Vagina (tissue), 2 donors: ENCODE data around the gene CCDC57. TPM values are rescaled to one million over a fixed set of nuclear protein-coding genes. Genes with fewer than 3 reads are reported as not detected.

Experiments
- DNase-seq, 2 donors: peaks; one replicate each; pipeline ENCODE4 v3.0.0-alpha.2; 2017; ENCODE audit errors: extremely low spot score in 2 of 2
- H3K27ac ChIP-seq: fragments of 200-600 bp; sonication (generic); one replicate; pipeline ENCODE4 v1.5.1; 2019
- H3K27me3 ChIP-seq: fragments of 200-600 bp; sonication (generic); one replicate; pipeline ENCODE4 v1.5.1; 2019
- H3K36me3 ChIP-seq, 2 donors: fragments of 200-600 bp; sonication (generic); one replicate each; pipeline ENCODE4 v1.5.1; 2017 to 2019
- H3K4me1 ChIP-seq: fragments of 200-600 bp; sonication (generic); one replicate; pipeline ENCODE4 v1.5.1; 2019
- H3K4me3 ChIP-seq, 2 donors: fragments of 200-600 bp; sonication (generic); 1 replicate in 1 of 2; 2 replicates in 1 of 2; pipeline ENCODE4 v1.5.1; 2016 to 2019
- H3K9me3 ChIP-seq: fragments of 200-600 bp; sonication (generic); one replicate; pipeline ENCODE4 v1.5.1; 2019
- CTCF ChIP-seq, 3 experiments: fragments of 450-650 bp in 2 of 3; fragments of 200-600 bp in 1 of 3; sonication (generic) in 1 of 3; IDR thresholded peaks; one replicate each; pipeline ENCODE4 v1.5.1; 2017 to 2019; ENCODE audit warnings: antibody characterized with exemption in 3 of 3, mild to moderate bottlenecking in 2 of 3, moderate library complexity in 2 of 3
- POLR2A ChIP-seq, 2 donors: fragments of 450-650 bp; IDR thresholded peaks; one replicate each; pipeline ENCODE4 v1.6.1; 2017; ENCODE audit warnings: antibody characterized with exemption in 2 of 2, mild to moderate bottlenecking in 2 of 2, moderate library complexity in 2 of 2
- POLR2AphosphoS5 ChIP-seq, 2 donors: sonication (generic); formaldehyde crosslinking; IDR thresholded peaks; one replicate each; pipeline ENCODE4 v1.9.0; 2017; ENCODE audit warnings: antibody characterized with exemption in 2 of 2, mild to moderate bottlenecking in 2 of 2, low read depth in 1 of 2; ENCODE audit not compliant: insufficient read depth in 1 of 2
- intact Hi-C: fragments of 100-400 bp; cut with DNase I; formaldehyde crosslinking; loops from one replicate; pipeline ENCODE4 v1.15.1; 2023
- total RNA-seq: library from RNA; depleted of rRNA; stranded (reverse); fragments of >200 nt; gene quantifications from one replicate; pipeline ENCODE4 v1.2.3, GENCODE V29; 2016

The CCDC57 gene
- total RNA-seq, 1 donor from 2014 or later, result 26.5 TPM

GRCh38 chr17:82187500-82187899, 25.1 kb downstream of the CCDC57 start:
- H3K9me3 ChIP-seq, result no peaks in the 10 kb centered on the region
- no peak overlapping the region for H3K27ac ChIP-seq
- intact Hi-C loops, result no loop called here
- H3K36me3 ChIP-seq, result peaks cover 0 to 23% of the 10 kb centered on the region in 2 donors
- no peak overlapping the region for H3K4me3 ChIP-seq
- TF ChIP-seq POLR2AphosphoS5 (IDR thresholded peaks at IDR 0.05; ENCODE audit: insufficient read depth in 1 of 2, low read depth in 1 of 2), result no peak
- no peak for TF ChIP-seq POLR2A (IDR thresholded peaks at IDR 0.05)
- TF ChIP-seq CTCF (IDR thresholded peaks at IDR 0.05), result no peak
- no peak for DNase-seq
- no peaks in the 10 kb centered on the region for H3K4me1 ChIP-seq
- H3K27me3 ChIP-seq, result no peaks in the 10 kb centered on the region

- peaks cover 0 to 15% of the 10 kb centered on the region in 2 donors for H3K36me3 ChIP-seq
- TF ChIP-seq POLR2A (IDR thresholded peaks at IDR 0.05) (no peak), POLR2AphosphoS5 (IDR thresholded peaks at IDR 0.05; ENCODE audit: insufficient read depth in 1 of 2, low read depth in 1 of 2) (no peak), CTCF (IDR thresholded peaks at IDR 0.05) (no peak)
- intact Hi-C loops, result no loop called here
Measured at GRCh38 chr17:82186221-82186620, 26.4 kb downstream of the CCDC57 start.

GRCh38 chr17:82184761-82185160, 27.9 kb downstream of the CCDC57 start:
- TF ChIP-seq POLR2A (IDR thresholded peaks at IDR 0.05) (no peak), CTCF (IDR thresholded peaks at IDR 0.05) (no peak), POLR2AphosphoS5 (IDR thresholded peaks at IDR 0.05; ENCODE audit: insufficient read depth in 1 of 2, low read depth in 1 of 2) (no peak)
- H3K9me3 ChIP-seq, result no peaks in the 10 kb centered on the region
- no peaks in the 10 kb centered on the region for H3K27me3 ChIP-seq
- H3K4me1 ChIP-seq, result no peaks in the 10 kb centered on the region
- intact Hi-C loops, result no loop called here
- DNase-seq, result no peak
- peaks cover 0 to 15% of the 10 kb centered on the region in 2 donors for H3K36me3 ChIP-seq
- H3K4me3 ChIP-seq, result no peak overlapping the region
- no peak overlapping the region for H3K27ac ChIP-seq

More at GRCh38 chr17:82186221-82186620, 26.4 kb downstream of the CCDC57 start:
- no peak overlapping the region for H3K4me3 ChIP-seq
- H3K27me3 ChIP-seq, result no peaks in the 10 kb centered on the region
- H3K27ac ChIP-seq, result no peak overlapping the region
- DNase-seq, result no peak
- H3K4me1 ChIP-seq, result no peaks in the 10 kb centered on the region
- no peaks in the 10 kb centered on the region for H3K9me3 ChIP-seq

- Histone ChIP-seq H3K9me3 (no peaks in the 10 kb centered on the region), H3K4me3 (no peak overlapping the region), H3K27me3 (no peaks in the 10 kb centered on the region), H3K27ac (no peak overlapping the region), H3K36me3 (peaks cover 0 to 15% of the 10 kb centered on the region in 2 donors), H3K4me1 (no peaks in the 10 kb centered on the region)
- DNase-seq, result no peak
- no peak for TF ChIP-seq POLR2A (IDR thresholded peaks at IDR 0.05)
- TF ChIP-seq CTCF (IDR thresholded peaks at IDR 0.05), result no peak
- TF ChIP-seq POLR2AphosphoS5 (IDR thresholded peaks at IDR 0.05; ENCODE audit: insufficient read depth in 1 of 2, low read depth in 1 of 2), result no peak
- intact Hi-C loops, result no loop called here
Measured at GRCh38 chr17:82180776-82181528, 31.7 kb downstream of the CCDC57 start.

- H3K36me3 ChIP-seq, result peaks cover 0 to 12% of the 10 kb centered on the region in 2 donors
- no peak overlapping the region for H3K27ac ChIP-seq
- intact Hi-C loops, result no loop called here
- TF ChIP-seq POLR2AphosphoS5 (IDR thresholded peaks at IDR 0.05; ENCODE audit: insufficient read depth in 1 of 2, low read depth in 1 of 2) (no peak), CTCF (IDR thresholded peaks at IDR 0.05) (no peak), POLR2A (IDR thresholded peaks at IDR 0.05) (no peak)
- H3K27me3 ChIP-seq, result no peaks in the 10 kb centered on the region
- DNase-seq, result no peak
- H3K4me3 ChIP-seq, result no peak overlapping the region
- H3K9me3 ChIP-seq, result no peaks in the 10 kb centered on the region
- H3K4me1 ChIP-seq, result no peaks in the 10 kb centered on the region
Measured at GRCh38 chr17:82179946-82180475, 32.6 kb downstream of the CCDC57 start.
